ENCODE results near the gene HECW1.

GRCh38 chr7:43602256-43602655 lies 489.8 kb downstream of the HECW1 start:
- no peak for TF ChIP-seq REST (IDR thresholded peaks at IDR 0.05)
- no peak for TF ChIP-seq CTCF (IDR thresholded peaks at IDR 0.05; ENCODE audit: low read depth, low read length, missing input control)
- TF ChIP-seq RAD21 (IDR thresholded peaks at IDR 0.05) = no peak
- TF ChIP-seq MAX (IDR thresholded peaks at IDR 0.05) = no peak
- TF ChIP-seq ZBTB33 (IDR thresholded peaks at IDR 0.05) = no peak
- no peak for TF ChIP-seq NR2F2 (IDR thresholded peaks at IDR 0.05)
- TF ChIP-seq GABPA (IDR thresholded peaks at IDR 0.05 in 1 of 2, conservative IDR thresholded peaks at IDR 0.05 in 1 of 2) = no peak
